ENCODE data around the gene TRMT61B. TPM values are rescaled to one million over a fixed set of nuclear protein-coding genes. Genes with fewer than 3 reads are reported as not detected.

Gene TRMT61B
- total and polyA plus RNA-seq, 2 experiments from 2014 or later = 9.3 to 18.7 TPM

GRCh38 chr2:28894470-28895188, 24.5 kb upstream of the TRMT61B start, which contains the start of gene WDR43:
Gene WDR43, plus strand, starts transcription at chr2:28894667. Its CDS starts 32 bp downstream, at chr2:28894699.
- H3K9me3 ChIP-seq (ENCODE audit: low read depth) = no peaks in the 10 kb centered on the region
- peak within 1 kb of the TSS; percentile 99 for H3K4me3 ChIP-seq
- H3K36me3 ChIP-seq = no peaks in the 10 kb centered on the region
- TF ChIP-seq, protein P1, sequence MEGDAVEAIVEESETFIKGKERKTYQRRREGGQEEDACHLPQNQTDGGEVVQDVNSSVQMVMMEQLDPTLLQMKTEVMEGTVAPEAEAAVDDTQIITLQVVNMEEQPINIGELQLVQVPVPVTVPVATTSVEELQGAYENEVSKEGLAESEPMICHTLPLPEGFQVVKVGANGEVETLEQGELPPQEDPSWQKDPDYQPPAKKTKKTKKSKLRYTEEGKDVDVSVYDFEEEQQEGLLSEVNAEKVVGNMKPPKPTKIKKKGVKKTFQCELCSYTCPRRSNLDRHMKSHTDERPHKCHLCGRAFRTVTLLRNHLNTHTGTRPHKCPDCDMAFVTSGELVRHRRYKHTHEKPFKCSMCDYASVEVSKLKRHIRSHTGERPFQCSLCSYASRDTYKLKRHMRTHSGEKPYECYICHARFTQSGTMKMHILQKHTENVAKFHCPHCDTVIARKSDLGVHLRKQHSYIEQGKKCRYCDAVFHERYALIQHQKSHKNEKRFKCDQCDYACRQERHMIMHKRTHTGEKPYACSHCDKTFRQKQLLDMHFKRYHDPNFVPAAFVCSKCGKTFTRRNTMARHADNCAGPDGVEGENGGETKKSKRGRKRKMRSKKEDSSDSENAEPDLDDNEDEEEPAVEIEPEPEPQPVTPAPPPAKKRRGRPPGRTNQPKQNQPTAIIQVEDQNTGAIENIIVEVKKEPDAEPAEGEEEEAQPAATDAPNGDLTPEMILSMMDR (IDR thresholded peaks at IDR 0.05; ENCODE audit: low read depth, low read length) = no peak
- H3K4me1 ChIP-seq (ENCODE audit: low read depth) = peaks cover 14% of the 10 kb centered on the region
- peaks cover under 1% of the 10 kb centered on the region for H3K27me3 ChIP-seq
- H3K27ac ChIP-seq = peak within 1 kb of the TSS; percentile 94
- peak; percentile 98 to 100 for DNase-seq (ENCODE audit: low read depth in 1 of 2, low spot score in 1 of 2)

DNA sequence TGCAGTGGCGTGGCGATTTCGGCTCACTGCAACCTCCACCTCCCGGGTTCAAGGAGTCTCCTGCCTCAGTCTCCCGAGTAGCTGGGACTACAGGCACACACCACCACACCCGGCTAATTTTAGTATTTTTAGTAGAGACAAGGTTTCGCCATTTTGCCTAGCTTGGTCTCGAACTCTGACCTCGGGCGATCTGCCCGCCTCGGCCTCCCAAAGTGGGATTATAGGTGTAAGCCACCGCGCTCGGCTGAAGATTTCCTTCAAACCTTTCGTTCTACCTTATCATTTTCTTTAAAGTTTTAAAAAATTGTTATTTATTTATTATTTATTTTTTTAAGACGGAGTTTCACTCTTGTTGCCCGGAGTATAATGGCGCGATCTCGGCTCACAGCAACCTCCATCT, 23.4 kb upstream of the TRMT61B start:
- H3K4me1 ChIP-seq (ENCODE audit: low read depth) = peaks cover 14% of the 10 kb centered on the region
- H3K27ac ChIP-seq = no peak overlapping the region

GRCh38 chr2:28880193-28880592, 10.1 kb upstream of the TRMT61B start:
- no peaks in the 10 kb centered on the region for H3K36me3 ChIP-seq
- no peaks in the 10 kb centered on the region for H3K4me1 ChIP-seq (ENCODE audit: low read depth)
- no peak overlapping the region for H3K4me3 ChIP-seq
- DNase-seq (ENCODE audit: low read depth in 1 of 2, low spot score in 1 of 2) = no peak
- H3K27ac ChIP-seq = no peak overlapping the region
- TF ChIP-seq, protein P1 (IDR thresholded peaks at IDR 0.05; ENCODE audit: low read depth, low read length) = no peak
- H3K9me3 ChIP-seq (ENCODE audit: low read depth) = no peaks in the 10 kb centered on the region
- H3K27me3 ChIP-seq = peaks cover 37% of the 10 kb centered on the region

More for the DNA sequence above, 23.4 kb upstream of the TRMT61B start:
- H3K27me3 ChIP-seq = peaks cover 8% of the 10 kb centered on the region
- no peak overlapping the region for H3K4me3 ChIP-seq
- H3K9me3 ChIP-seq (ENCODE audit: low read depth) = no peaks in the 10 kb centered on the region
- no peaks in the 10 kb centered on the region for H3K36me3 ChIP-seq
- TF ChIP-seq, protein P1 (IDR thresholded peaks at IDR 0.05; ENCODE audit: low read depth, low read length) = no peak
- no peak for DNase-seq (ENCODE audit: low read depth in 1 of 2, low spot score in 1 of 2)

DNA sequence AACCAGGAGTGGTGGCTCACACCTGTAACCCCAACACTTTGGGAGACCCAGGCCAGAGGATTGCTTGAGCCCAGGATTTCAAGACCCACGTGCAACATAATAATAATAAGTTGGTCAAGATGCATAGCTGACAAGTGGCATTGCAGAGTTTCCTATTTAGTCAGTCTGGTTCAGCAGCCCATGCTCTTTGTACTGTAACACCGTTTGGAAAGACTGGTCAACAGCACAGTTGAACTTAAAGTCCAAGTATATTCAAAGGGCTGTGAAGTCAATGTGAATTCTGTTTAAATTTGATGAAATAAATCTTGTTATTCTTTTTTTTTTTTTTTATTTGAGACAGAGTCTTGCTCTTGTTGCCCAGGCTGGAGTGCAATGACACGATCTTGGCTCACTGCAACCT, 1.5 kb upstream of the TRMT61B start:
- H3K4me1 ChIP-seq (ENCODE audit: low read depth) = peaks cover 12% of the 10 kb centered on the region
- DNase-seq (ENCODE audit: low read depth in 1 of 2, low spot score in 1 of 2) = no peak
- H3K27ac ChIP-seq = no peak overlapping the region
- no peak overlapping the region for H3K4me3 ChIP-seq
- no peaks in the 10 kb centered on the region for H3K9me3 ChIP-seq (ENCODE audit: low read depth)
- H3K36me3 ChIP-seq = no peaks in the 10 kb centered on the region
- peaks cover 30% of the 10 kb centered on the region for H3K27me3 ChIP-seq
- TF ChIP-seq, protein P1 (IDR thresholded peaks at IDR 0.05; ENCODE audit: low read depth, low read length) = no peak

GRCh38 chr2:28869494-28870145, 489 bp downstream of the TRMT61B start:
- H3K9me3 ChIP-seq (ENCODE audit: low read depth) = no peaks in the 10 kb centered on the region
- peak in 1 of 2 donors; percentile 52 for DNase-seq (ENCODE audit: low read depth in 1 of 2, low spot score in 1 of 2)
- H3K4me3 ChIP-seq = peak overlapping the region; percentile 79
- H3K36me3 ChIP-seq = no peaks in the 10 kb centered on the region
- TF ChIP-seq, protein P1 (IDR thresholded peaks at IDR 0.05; ENCODE audit: low read depth, low read length) = no peak
- H3K4me1 ChIP-seq (ENCODE audit: low read depth) = peaks cover 12% of the 10 kb centered on the region
- H3K27me3 ChIP-seq = peaks cover 12% of the 10 kb centered on the region
- H3K27ac ChIP-seq = peak overlapping the region; percentile 74

Measured in cardiac muscle cell (in vitro differentiated cells and primary cell).